PFSK-1 (cell line): Measurements from ENCODE around the gene IFT81.

Experiments
- POLR2AphosphoS5 ChIP-seq: IDR thresholded peaks from 2 replicates; pipeline ENCODE4 v1.6.1; 2012; ENCODE audit warnings: low read depth, mild to moderate bottlenecking, control low read depth, low read length, moderate library complexity
- TAF1 ChIP-seq: IDR thresholded peaks from 2 replicates; pipeline ENCODE4 v1.6.1; 2012; ENCODE audit warnings: low read length, control low read depth, borderline replicate concordance; ENCODE audit not compliant: insufficient read depth
- TF ChIP-seq, protein P1 (sequence below), 2 experiments: IDR thresholded peaks; 2 replicates each; pipeline versions ENCODE4 v1.6.1 to v1.8.0; 2011 to 2012; ENCODE audit warnings: low read depth in 2 of 2, low read length in 2 of 2, control low read depth in 1 of 2, inconsistent platforms in 1 of 2, mild to moderate bottlenecking in 1 of 2, moderate library complexity in 1 of 2; ENCODE audit not compliant: insufficient read depth in 1 of 2

DNA sequence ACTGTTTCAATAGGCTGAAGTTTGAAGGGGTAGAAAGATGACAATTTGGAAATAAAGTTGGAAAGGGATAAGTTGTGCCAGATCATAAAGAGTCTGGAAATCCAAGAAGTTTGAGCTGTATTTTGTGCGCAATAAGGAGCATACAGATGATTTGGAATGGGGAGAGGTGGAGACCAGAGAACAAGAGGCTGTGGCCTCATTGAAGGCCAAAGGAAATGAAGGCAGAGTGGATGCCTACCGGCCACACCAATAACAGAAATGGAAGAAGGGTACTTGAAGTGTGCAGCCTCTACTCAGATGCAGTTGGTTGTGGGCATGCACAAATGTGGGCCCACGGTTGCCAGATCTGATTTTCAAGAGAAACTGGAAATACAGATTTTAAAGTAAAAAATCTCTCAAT, 2.4 kb downstream of the IFT81 start:
- TF ChIP-seq, protein P1, sequence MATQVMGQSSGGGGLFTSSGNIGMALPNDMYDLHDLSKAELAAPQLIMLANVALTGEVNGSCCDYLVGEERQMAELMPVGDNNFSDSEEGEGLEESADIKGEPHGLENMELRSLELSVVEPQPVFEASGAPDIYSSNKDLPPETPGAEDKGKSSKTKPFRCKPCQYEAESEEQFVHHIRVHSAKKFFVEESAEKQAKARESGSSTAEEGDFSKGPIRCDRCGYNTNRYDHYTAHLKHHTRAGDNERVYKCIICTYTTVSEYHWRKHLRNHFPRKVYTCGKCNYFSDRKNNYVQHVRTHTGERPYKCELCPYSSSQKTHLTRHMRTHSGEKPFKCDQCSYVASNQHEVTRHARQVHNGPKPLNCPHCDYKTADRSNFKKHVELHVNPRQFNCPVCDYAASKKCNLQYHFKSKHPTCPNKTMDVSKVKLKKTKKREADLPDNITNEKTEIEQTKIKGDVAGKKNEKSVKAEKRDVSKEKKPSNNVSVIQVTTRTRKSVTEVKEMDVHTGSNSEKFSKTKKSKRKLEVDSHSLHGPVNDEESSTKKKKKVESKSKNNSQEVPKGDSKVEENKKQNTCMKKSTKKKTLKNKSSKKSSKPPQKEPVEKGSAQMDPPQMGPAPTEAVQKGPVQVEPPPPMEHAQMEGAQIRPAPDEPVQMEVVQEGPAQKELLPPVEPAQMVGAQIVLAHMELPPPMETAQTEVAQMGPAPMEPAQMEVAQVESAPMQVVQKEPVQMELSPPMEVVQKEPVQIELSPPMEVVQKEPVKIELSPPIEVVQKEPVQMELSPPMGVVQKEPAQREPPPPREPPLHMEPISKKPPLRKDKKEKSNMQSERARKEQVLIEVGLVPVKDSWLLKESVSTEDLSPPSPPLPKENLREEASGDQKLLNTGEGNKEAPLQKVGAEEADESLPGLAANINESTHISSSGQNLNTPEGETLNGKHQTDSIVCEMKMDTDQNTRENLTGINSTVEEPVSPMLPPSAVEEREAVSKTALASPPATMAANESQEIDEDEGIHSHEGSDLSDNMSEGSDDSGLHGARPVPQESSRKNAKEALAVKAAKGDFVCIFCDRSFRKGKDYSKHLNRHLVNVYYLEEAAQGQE (IDR thresholded peaks at IDR 0.05; ENCODE audit: insufficient read depth in 1 of 2, low read depth in 2 of 2, low read length in 2 of 2) = no peak
- no peak for TF ChIP-seq TAF1
- TF ChIP-seq POLR2AphosphoS5 = no peak
